ENCODE results near the gene TMEM51. TPM values are rescaled to one million over a fixed set of nuclear protein-coding genes. Genes with fewer than 3 reads are reported as not detected.

Gene TMEM51
- total RNA-seq, 1 donor from 2014 or later = 1.9 TPM

GRCh38 chr1:15254559-15254958 lies 101.0 kb downstream of the TMEM51 start:
- Mint-ChIP-seq H3K27ac (ENCODE audit: unreplicated experiment) (no peak overlapping the region), H3K4me3 (ENCODE audit: unreplicated experiment) (no peak overlapping the region), H3K4me1 (ENCODE audit: low read depth) (no peaks in the 10 kb centered on the region), H3K27me3 (ENCODE audit: low read depth) (peaks cover 41% of the 10 kb centered on the region), H3K9me3 (ENCODE audit: low read depth) (no peaks in the 10 kb centered on the region), H3K36me3 (ENCODE audit: low read depth) (no peaks in the 10 kb centered on the region)
- no peak for TF ChIP-seq CTCF (IDR thresholded peaks at IDR 0.05)
- DNase-seq (ENCODE audit: low spot score) = no peak

GRCh38 chr1:15255582-15256149 lies 102.1 kb downstream of the TMEM51 start:
- Mint-ChIP-seq H3K9me3 (ENCODE audit: low read depth) (no peaks in the 10 kb centered on the region), H3K27me3 (ENCODE audit: low read depth) (peaks cover 31% of the 10 kb centered on the region), H3K4me1 (ENCODE audit: low read depth) (peaks cover 2% of the 10 kb centered on the region), H3K36me3 (ENCODE audit: low read depth) (no peaks in the 10 kb centered on the region), H3K4me3 (ENCODE audit: unreplicated experiment) (no peak overlapping the region), H3K27ac (ENCODE audit: unreplicated experiment) (no peak overlapping the region)
- DNase-seq (ENCODE audit: low spot score) = no peak
- TF ChIP-seq CTCF (IDR thresholded peaks at IDR 0.05) = no peak

GRCh38 chr1:15256584-15256983 lies 103.0 kb downstream of the TMEM51 start:
- H3K9me3 Mint-ChIP-seq (ENCODE audit: low read depth) = no peaks in the 10 kb centered on the region
- H3K4me3 Mint-ChIP-seq (ENCODE audit: unreplicated experiment) = no peak overlapping the region
- TF ChIP-seq CTCF (IDR thresholded peaks at IDR 0.05) = no peak
- peaks cover 28% of the 10 kb centered on the region for H3K27me3 Mint-ChIP-seq (ENCODE audit: low read depth)
- DNase-seq (ENCODE audit: low spot score) = no peak
- no peak overlapping the region for H3K27ac Mint-ChIP-seq (ENCODE audit: unreplicated experiment)
- H3K4me1 Mint-ChIP-seq (ENCODE audit: low read depth) = peaks cover 7% of the 10 kb centered on the region
- H3K36me3 Mint-ChIP-seq (ENCODE audit: low read depth) = no peaks in the 10 kb centered on the region

- Mint-ChIP-seq H3K27me3 (ENCODE audit: low read depth) (peaks cover 22% of the 10 kb centered on the region), H3K36me3 (ENCODE audit: low read depth) (no peaks in the 10 kb centered on the region), H3K4me3 (ENCODE audit: unreplicated experiment) (no peak overlapping the region), H3K27ac (ENCODE audit: unreplicated experiment) (no peak overlapping the region), H3K9me3 (ENCODE audit: low read depth) (no peaks in the 10 kb centered on the region), H3K4me1 (ENCODE audit: low read depth) (peaks cover 9% of the 10 kb centered on the region)
- no peak for TF ChIP-seq CTCF (IDR thresholded peaks at IDR 0.05)
- no peak for DNase-seq (ENCODE audit: low spot score)
These were observed 103.8 kb downstream of the TMEM51 start for GRCh38 chr1:15257309-15257708.

- peaks cover 9% of the 10 kb centered on the region for H3K4me1 Mint-ChIP-seq (ENCODE audit: low read depth)
- H3K9me3 Mint-ChIP-seq (ENCODE audit: low read depth) = no peaks in the 10 kb centered on the region
- TF ChIP-seq CTCF (IDR thresholded peaks at IDR 0.05) = no peak
- no peak overlapping the region for H3K4me3 Mint-ChIP-seq (ENCODE audit: unreplicated experiment)
- DNase-seq (ENCODE audit: low spot score) = no peak
- peaks cover 10% of the 10 kb centered on the region for H3K27me3 Mint-ChIP-seq (ENCODE audit: low read depth)
- H3K36me3 Mint-ChIP-seq (ENCODE audit: low read depth) = no peaks in the 10 kb centered on the region
- H3K27ac Mint-ChIP-seq (ENCODE audit: unreplicated experiment) = no peak overlapping the region
These were observed 105.5 kb downstream of the TMEM51 start for GRCh38 chr1:15258833-15259621.

Data from chondrocyte (in vitro differentiated cells).